Endothelial cell of umbilical vein (primary cell): ENCODE measurements around the gene SPINK5.

Source experiments
- CTCF ChIP-seq, 2 donors: IDR thresholded peaks; 1 replicate in 1 of 2; 2 replicates in 1 of 2; pipeline ENCODE4 v1.5.1; 2011; ENCODE audit warnings: low read length in 2 of 2, mild to moderate bottlenecking in 2 of 2, moderate library complexity in 2 of 2, control low read depth in 1 of 2, inconsistent platforms in 1 of 2, low read depth in 1 of 2; ENCODE audit not compliant: insufficient read depth in 1 of 2; ENCODE audit errors: extremely low read depth in 1 of 2
- EZH2 ChIP-seq: IDR thresholded peaks from 2 replicates; pipeline ENCODE4 v1.6.1; 2012; ENCODE audit warnings: borderline replicate concordance, low read depth, mild to moderate bottlenecking, moderate library complexity, low read length, inconsistent platforms; ENCODE audit not compliant: severe bottlenecking
- GATA2 ChIP-seq: IDR thresholded peaks from 2 replicates; pipeline ENCODE4 v1.7.0; 2011; ENCODE audit warnings: low read depth, mild to moderate bottlenecking, moderate library complexity, mixed read lengths, low read length; ENCODE audit not compliant: insufficient read length, insufficient read depth
- MYC ChIP-seq: IDR thresholded peaks from one replicate; pipeline ENCODE4 v1.6.1; 2011; ENCODE audit warnings: mild to moderate bottlenecking, low read depth, low read length

- TF ChIP-seq CTCF (IDR thresholded peaks at IDR 0.05; ENCODE audit: extremely low read depth in 1 of 2, insufficient read depth in 1 of 2, low read depth in 1 of 2, low read length in 2 of 2) (no peak), MYC (no peak), EZH2 (no peak), GATA2 (no peak)
Observed at GRCh38 chr5:148162038-148162437, 98.3 kb downstream of the SPINK5 start.
